Neural cell (in vitro differentiated cells): ENCODE data around the gene PIP5K1B. TPM values are rescaled to one million over a fixed set of nuclear protein-coding genes. Genes with fewer than 3 reads are reported as not detected.

ENCODE experiments used
- H2AFZ ChIP-seq: fragments of 200-600, 300-800 bp; sonication (generic), shearing (Covaris generic); 2 replicates; pipeline ENCODE4 v1.6.0; 2014; ENCODE audit warnings: low read depth, mild to moderate bottlenecking, antibody characterized with exemption, low read length, moderate library complexity
- H3F3A ChIP-seq: fragments of 200-600 bp; shearing (Covaris generic); 2 replicates; pipeline ENCODE4 v1.6.1; 2016; ENCODE audit warnings: mild to moderate bottlenecking, moderate library complexity, mixed read lengths, antibody characterized with exemption, low read length; ENCODE audit not compliant: insufficient read depth, poor library complexity, severe bottlenecking
- H3K27ac ChIP-seq: fragments of 200-600, 300-800 bp; sonication (generic), shearing (Covaris generic); 2 replicates; pipeline ENCODE4 v1.5.1; 2014; ENCODE audit warnings: mild to moderate bottlenecking, low read length, moderate library complexity
- H3K27me3 ChIP-seq: fragments of 300-800, 200-600 bp; sonication (generic), shearing (Covaris generic); 2 replicates; pipeline ENCODE4 v1.6.0; 2014; ENCODE audit warnings: mild to moderate bottlenecking, low read depth, low read length, moderate library complexity; ENCODE audit not compliant: insufficient read depth
- H3K36me3 ChIP-seq: fragments of 300-800, 200-600 bp; sonication (generic), shearing (Covaris generic); 2 replicates; pipeline ENCODE4 v1.5.1; 2014; ENCODE audit warnings: mild to moderate bottlenecking, antibody characterized with exemption, low read length, moderate library complexity; ENCODE audit not compliant: insufficient read depth
- H3K4me2 ChIP-seq: fragments of 300-800, 200-600 bp; sonication (generic), shearing (Covaris generic); 2 replicates; pipeline ENCODE4 v1.6.0; 2014; ENCODE audit warnings: mild to moderate bottlenecking, low read length
- H3K4me3 ChIP-seq: fragments of 300-800, 200-600 bp; sonication (generic), shearing (Covaris generic); 2 replicates; pipeline ENCODE4 v1.5.1; 2014; ENCODE audit warnings: mild to moderate bottlenecking, low read length, moderate library complexity
- H3K79me2 ChIP-seq: fragments of 200-600 bp; shearing (Covaris generic); replicated peaks from 2 replicates; pipeline ENCODE4 v1.6.0; 2014; ENCODE audit warnings: mild to moderate bottlenecking, low read length, moderate library complexity; ENCODE audit not compliant: insufficient read depth
- H3K9ac ChIP-seq: fragments of 300-800, 200-600 bp; sonication (generic), shearing (Covaris generic); 2 replicates; pipeline ENCODE4 v1.6.1; 2016; ENCODE audit warnings: mild to moderate bottlenecking, low read length, mixed read lengths
- H3K9me2 ChIP-seq: fragments of 200-600 bp; shearing (Covaris generic); 2 replicates; pipeline ENCODE4 v1.6.1; 2016; ENCODE audit warnings: mild to moderate bottlenecking, low read length, mixed read lengths; ENCODE audit not compliant: insufficient read depth
- H3K9me3 ChIP-seq: fragments of 200-600, 300-800 bp; sonication (generic), shearing (Covaris generic); 2 replicates; pipeline ENCODE4 v1.6.1; 2016; ENCODE audit warnings: mild to moderate bottlenecking, mixed run types, low read length, moderate library complexity, mixed read lengths
- H4K20me1 ChIP-seq: fragments of 200-600 bp; shearing (Covaris generic); 2 replicates; pipeline ENCODE4 v1.6.1; 2016; ENCODE audit warnings: mild to moderate bottlenecking, mixed run types; ENCODE audit not compliant: insufficient read depth
- CTCF ChIP-seq: fragments of 450-650 bp; IDR thresholded peaks from 2 replicates; pipeline ENCODE4 v1.5.1; 2014; ENCODE audit warnings: antibody characterized with exemption, mild to moderate bottlenecking, moderate library complexity; ENCODE audit not compliant: poor library complexity, severe bottlenecking
- EP300 ChIP-seq: fragments of 450-650 bp; conservative IDR thresholded peaks from 2 replicates; pipeline ENCODE4 v1.6.1; 2014; ENCODE audit warnings: antibody characterized with exemption, mild to moderate bottlenecking, moderate library complexity; ENCODE audit not compliant: poor library complexity, severe bottlenecking
- EZH2 ChIP-seq: fragments of 200-600, 300-800 bp; shearing (Covaris generic), sonication (generic); IDR thresholded peaks from 2 replicates; pipeline ENCODE4 v1.6.1; 2014; ENCODE audit warnings: antibody characterized with exemption, low read length, borderline replicate concordance, mild to moderate bottlenecking; ENCODE audit not compliant: insufficient read depth, poor library complexity, severe bottlenecking
- MXI1 ChIP-seq: fragments of 450-650 bp; conservative IDR thresholded peaks from 2 replicates; pipeline ENCODE4 v1.6.1; 2014; ENCODE audit warnings: antibody characterized with exemption, mild to moderate bottlenecking; ENCODE audit not compliant: poor library complexity, severe bottlenecking
- POLR2AphosphoS5 ChIP-seq: IDR thresholded peaks from 2 replicates; pipeline ENCODE4 v1.6.1; 2012
- RAD21 ChIP-seq: fragments of 450-650 bp; conservative IDR thresholded peaks from 2 replicates; pipeline ENCODE4 v1.6.1; 2014; ENCODE audit warnings: antibody characterized with exemption, mild to moderate bottlenecking, moderate library complexity
- SMC3 ChIP-seq: fragments of 450-650 bp; conservative IDR thresholded peaks from 2 replicates; pipeline ENCODE4 v1.6.1; 2014; ENCODE audit warnings: antibody characterized with exemption, mild to moderate bottlenecking, moderate library complexity; ENCODE audit not compliant: poor library complexity
- TAF1 ChIP-seq: IDR thresholded peaks from 2 replicates; pipeline ENCODE4 v1.6.1; 2012; ENCODE audit warnings: low read depth
- polyA plus RNA-seq: library from polyadenylated mRNA; depleted of rRNA; stranded (reverse); fragments of >200 nt; gene quantifications from 2 replicates; pipeline ENCODE4 v1.2.3, GENCODE V29; 2014
- TF ChIP-seq, protein P1 (sequence below): IDR thresholded peaks from 2 replicates; pipeline ENCODE4 v1.6.1; 2012; ENCODE audit warnings: borderline replicate concordance

The PIP5K1B gene
- polyA plus RNA-seq, 1 donor from 2014 or later = 1.5 TPM

GRCh38 chr9:68973619-68974018 lies 268.6 kb downstream of the PIP5K1B start:
- H3K9me2 ChIP-seq = no peaks in the 10 kb centered on the region
- no peak overlapping the region for H3K27ac ChIP-seq
- no peak overlapping the region for H3K9ac ChIP-seq
- no peaks in the 10 kb centered on the region for H3F3A ChIP-seq
- no peak overlapping the region for H2AFZ ChIP-seq
- H3K36me3 ChIP-seq = no peaks in the 10 kb centered on the region
- H3K4me3 ChIP-seq = no peak overlapping the region
- H4K20me1 ChIP-seq = no peaks in the 10 kb centered on the region
- no peak overlapping the region for H3K4me2 ChIP-seq
- TF ChIP-seq MXI1 (no peak), RAD21 (no peak), TAF1 (no peak), POLR2AphosphoS5 (no peak), EP300 (no peak), SMC3 (no peak), CTCF (no peak), EZH2 (no peak)
- TF ChIP-seq, protein P1, sequence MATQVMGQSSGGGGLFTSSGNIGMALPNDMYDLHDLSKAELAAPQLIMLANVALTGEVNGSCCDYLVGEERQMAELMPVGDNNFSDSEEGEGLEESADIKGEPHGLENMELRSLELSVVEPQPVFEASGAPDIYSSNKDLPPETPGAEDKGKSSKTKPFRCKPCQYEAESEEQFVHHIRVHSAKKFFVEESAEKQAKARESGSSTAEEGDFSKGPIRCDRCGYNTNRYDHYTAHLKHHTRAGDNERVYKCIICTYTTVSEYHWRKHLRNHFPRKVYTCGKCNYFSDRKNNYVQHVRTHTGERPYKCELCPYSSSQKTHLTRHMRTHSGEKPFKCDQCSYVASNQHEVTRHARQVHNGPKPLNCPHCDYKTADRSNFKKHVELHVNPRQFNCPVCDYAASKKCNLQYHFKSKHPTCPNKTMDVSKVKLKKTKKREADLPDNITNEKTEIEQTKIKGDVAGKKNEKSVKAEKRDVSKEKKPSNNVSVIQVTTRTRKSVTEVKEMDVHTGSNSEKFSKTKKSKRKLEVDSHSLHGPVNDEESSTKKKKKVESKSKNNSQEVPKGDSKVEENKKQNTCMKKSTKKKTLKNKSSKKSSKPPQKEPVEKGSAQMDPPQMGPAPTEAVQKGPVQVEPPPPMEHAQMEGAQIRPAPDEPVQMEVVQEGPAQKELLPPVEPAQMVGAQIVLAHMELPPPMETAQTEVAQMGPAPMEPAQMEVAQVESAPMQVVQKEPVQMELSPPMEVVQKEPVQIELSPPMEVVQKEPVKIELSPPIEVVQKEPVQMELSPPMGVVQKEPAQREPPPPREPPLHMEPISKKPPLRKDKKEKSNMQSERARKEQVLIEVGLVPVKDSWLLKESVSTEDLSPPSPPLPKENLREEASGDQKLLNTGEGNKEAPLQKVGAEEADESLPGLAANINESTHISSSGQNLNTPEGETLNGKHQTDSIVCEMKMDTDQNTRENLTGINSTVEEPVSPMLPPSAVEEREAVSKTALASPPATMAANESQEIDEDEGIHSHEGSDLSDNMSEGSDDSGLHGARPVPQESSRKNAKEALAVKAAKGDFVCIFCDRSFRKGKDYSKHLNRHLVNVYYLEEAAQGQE = no peak
- no peaks in the 10 kb centered on the region for H3K79me2 ChIP-seq
- no peaks in the 10 kb centered on the region for H3K27me3 ChIP-seq
- peaks cover 6% of the 10 kb centered on the region for H3K9me3 ChIP-seq

GRCh38 chr9:68974431-68974830 lies 269.4 kb downstream of the PIP5K1B start:
- Histone ChIP-seq H3F3A (no peaks in the 10 kb centered on the region), H3K36me3 (no peaks in the 10 kb centered on the region), H3K79me2 (no peaks in the 10 kb centered on the region), H2AFZ (no peak overlapping the region), H3K9ac (no peak overlapping the region), H4K20me1 (no peaks in the 10 kb centered on the region), H3K27ac (no peak overlapping the region), H3K4me3 (no peak overlapping the region), H3K9me3 (peaks cover 6% of the 10 kb centered on the region), H3K27me3 (no peaks in the 10 kb centered on the region), H3K4me2 (no peak overlapping the region), H3K9me2 (no peaks in the 10 kb centered on the region)
- TF ChIP-seq, protein P1 = no peak
- no peak for TF ChIP-seq RAD21
- TF ChIP-seq POLR2AphosphoS5 = no peak
- TF ChIP-seq TAF1 = no peak
- TF ChIP-seq CTCF = no peak
- no peak for TF ChIP-seq EZH2
- TF ChIP-seq MXI1 = no peak
- no peak for TF ChIP-seq EP300
- TF ChIP-seq SMC3 = no peak
